WTC11 (cell line): ENCODE measurements around the gene SOAT2. TPM values are rescaled to one million over a fixed set of nuclear protein-coding genes. Genes with fewer than 3 reads are reported as not detected.
A peak's percentile ranks its signal among the peaks of the same experiment; 100 is the strongest.

ENCODE experiments used
- ATAC-seq: fragments of 200-7000 bp; cut with Tn5 transposase; 2 replicates; pipeline ENCODE4 v1.10.0; 2021; ENCODE audit warnings: mild to moderate bottlenecking, moderate library complexity
- CTCF ChIA-PET: fragments of 300-600 bp; sonication (Branson Sonifier 250); formaldehyde crosslinking; loops from one replicate; lab custom pipeline; 2021; ENCODE audit warnings: antibody characterized with exemption; lab: Charles Lee
- POLR2A ChIA-PET: fragments of 350-600 bp; sonication (Branson Sonifier 250); formaldehyde crosslinking; loops from one replicate; lab custom pipeline; 2021; ENCODE audit warnings: antibody characterized with exemption; lab: Charles Lee
- DNase-seq: peaks from one replicate; pipeline ENCODE4 v3.0.0; 2021; ENCODE audit warnings: low spot score
- H3K27ac Mint-ChIP-seq: 2 replicates; pipeline ENCODE4 v1.8.0; 2021; ENCODE audit warnings: mixed read lengths
- H3K27me3 Mint-ChIP-seq: 2 replicates; pipeline ENCODE4 v1.8.0; 2021; ENCODE audit warnings: low read depth, mild to moderate bottlenecking, moderate library complexity, mixed read lengths
- H3K36me3 Mint-ChIP-seq: 2 replicates; pipeline ENCODE4 v1.8.0; 2021; ENCODE audit warnings: mixed read lengths
- H3K4me1 Mint-ChIP-seq: 2 replicates; pipeline ENCODE4 v1.8.0; 2022; ENCODE audit warnings: mixed read lengths
- H3K4me3 Mint-ChIP-seq: 2 replicates; pipeline ENCODE4 v1.8.0; 2021; ENCODE audit warnings: mild to moderate bottlenecking, moderate library complexity, mixed read lengths
- H3K9me3 Mint-ChIP-seq: 2 replicates; pipeline ENCODE4 v1.8.0; 2021; ENCODE audit warnings: mixed read lengths
- CREB1 ChIP-seq: sonication (generic); formaldehyde crosslinking; IDR thresholded peaks from 2 replicates; pipeline ENCODE4 v1.8.0; 2023; ENCODE audit warnings: mild to moderate bottlenecking, missing genetic modification reagents
- CREM ChIP-seq: sonication (generic); formaldehyde crosslinking; IDR thresholded peaks from 2 replicates; pipeline ENCODE4 v1.8.1; 2022; ENCODE audit warnings: mild to moderate bottlenecking, missing genetic modification reagents, moderate library complexity
- ESRRA ChIP-seq: sonication (generic); formaldehyde crosslinking; IDR thresholded peaks from 2 replicates; pipeline ENCODE4 v1.8.1; 2022; ENCODE audit warnings: mild to moderate bottlenecking, missing genetic modification reagents, borderline replicate concordance
- JAZF1 ChIP-seq: fragments of 250-450 bp; sonication (Bioruptor Pico); IDR thresholded peaks from 2 replicates; pipeline ENCODE4 v1.9.0; 2021; ENCODE audit warnings: moderate library complexity, mild to moderate bottlenecking, inconsistent platforms
- KAT7 ChIP-seq: sonication (generic); formaldehyde crosslinking; IDR thresholded peaks from 2 replicates; pipeline ENCODE4 v1.8.1; 2023; ENCODE audit warnings: missing genetic modification reagents, mild to moderate bottlenecking, borderline replicate concordance
- NFATC4 ChIP-seq: fragments of 250-450 bp; sonication (Bioruptor Pico); IDR thresholded peaks from 2 replicates; pipeline ENCODE4 v1.9.0; 2021; ENCODE audit warnings: mild to moderate bottlenecking
- NFE2L1 ChIP-seq: sonication (generic); formaldehyde crosslinking; IDR thresholded peaks from 2 replicates; pipeline ENCODE4 v1.8.1; 2023; ENCODE audit warnings: missing genetic modification reagents
- NFYB ChIP-seq: sonication (generic); formaldehyde crosslinking; conservative IDR thresholded peaks from 2 replicates; pipeline ENCODE4 v1.8.0; 2022; ENCODE audit warnings: low read depth, missing genetic modification reagents
- NR1H2 ChIP-seq: sonication (generic); formaldehyde crosslinking; IDR thresholded peaks from 2 replicates; pipeline ENCODE4 v1.9.0; 2021; ENCODE audit warnings: mild to moderate bottlenecking, moderate library complexity, missing genetic modification reagents
- NR2C2 ChIP-seq: sonication (generic); formaldehyde crosslinking; IDR thresholded peaks from 2 replicates; pipeline ENCODE4 v1.8.0; 2022; ENCODE audit warnings: mild to moderate bottlenecking, missing genetic modification reagents
- RELA ChIP-seq: sonication (generic); formaldehyde crosslinking; IDR thresholded peaks from 2 replicates; pipeline ENCODE4 v1.8.1; 2022; ENCODE audit warnings: missing genetic modification reagents, mild to moderate bottlenecking, borderline replicate concordance
- SOX15 ChIP-seq: fragments of 250-450 bp; sonication (Bioruptor Pico); IDR thresholded peaks from 2 replicates; pipeline ENCODE4 v1.9.0; 2021; ENCODE audit warnings: mild to moderate bottlenecking
- SP1 ChIP-seq: sonication (generic); formaldehyde crosslinking; conservative IDR thresholded peaks from 2 replicates; pipeline ENCODE4 v1.8.1; 2022; ENCODE audit warnings: missing genetic modification reagents
- TP53 ChIP-seq: sonication (generic); formaldehyde crosslinking; IDR thresholded peaks from 2 replicates; pipeline ENCODE4 v1.8.1; 2023; ENCODE audit warnings: mild to moderate bottlenecking, missing genetic modification reagents
- ZNF263 ChIP-seq: sonication (generic); formaldehyde crosslinking; IDR thresholded peaks from 2 replicates; pipeline ENCODE4 v1.8.1; 2022; ENCODE audit warnings: low read depth, mild to moderate bottlenecking, moderate library complexity, missing genetic modification reagents
- ZNF423 ChIP-seq: fragments of 250-450 bp; sonication (Bioruptor Pico); IDR thresholded peaks from 2 replicates; pipeline ENCODE4 v2.1.2; 2022; ENCODE audit warnings: mild to moderate bottlenecking, moderate library complexity
- total RNA-seq: library from RNA; stranded (reverse); gene quantifications from 3 replicates; pipeline ENCODE4 v1.2.3, GENCODE V29; 2021
- TF ChIP-seq, protein P1 (sequence below): sonication (generic); formaldehyde crosslinking; IDR thresholded peaks from 2 replicates; pipeline ENCODE4 v1.8.1; 2023; ENCODE audit warnings: mild to moderate bottlenecking, missing genetic modification reagents
- TF ChIP-seq, protein P2 (sequence below): sonication (generic); formaldehyde crosslinking; IDR thresholded peaks from 2 replicates; pipeline ENCODE4 v1.8.1; 2022; ENCODE audit warnings: low read depth, missing genetic modification reagents, borderline replicate concordance
- TF ChIP-seq, protein P3 (sequence below): sonication (generic); formaldehyde crosslinking; IDR thresholded peaks from 2 replicates; pipeline ENCODE4 v1.8.1; 2022; ENCODE audit warnings: low read depth, mild to moderate bottlenecking, moderate library complexity, missing genetic modification reagents, borderline replicate concordance
- TF ChIP-seq, protein P4 (sequence below): sonication (generic); formaldehyde crosslinking; IDR thresholded peaks from 2 replicates; pipeline ENCODE4 v1.8.1; 2022; ENCODE audit warnings: mild to moderate bottlenecking, missing genetic modification reagents, moderate library complexity, borderline replicate concordance
- TF ChIP-seq, protein P5 (sequence below): fragments of 250-450 bp; sonication (Bioruptor Pico); IDR thresholded peaks from 2 replicates; pipeline ENCODE4 v1.9.0; 2021; ENCODE audit warnings: mild to moderate bottlenecking

Gene SOAT2
- total RNA-seq, 1 experiment from 2014 or later, result not detected

DNA sequence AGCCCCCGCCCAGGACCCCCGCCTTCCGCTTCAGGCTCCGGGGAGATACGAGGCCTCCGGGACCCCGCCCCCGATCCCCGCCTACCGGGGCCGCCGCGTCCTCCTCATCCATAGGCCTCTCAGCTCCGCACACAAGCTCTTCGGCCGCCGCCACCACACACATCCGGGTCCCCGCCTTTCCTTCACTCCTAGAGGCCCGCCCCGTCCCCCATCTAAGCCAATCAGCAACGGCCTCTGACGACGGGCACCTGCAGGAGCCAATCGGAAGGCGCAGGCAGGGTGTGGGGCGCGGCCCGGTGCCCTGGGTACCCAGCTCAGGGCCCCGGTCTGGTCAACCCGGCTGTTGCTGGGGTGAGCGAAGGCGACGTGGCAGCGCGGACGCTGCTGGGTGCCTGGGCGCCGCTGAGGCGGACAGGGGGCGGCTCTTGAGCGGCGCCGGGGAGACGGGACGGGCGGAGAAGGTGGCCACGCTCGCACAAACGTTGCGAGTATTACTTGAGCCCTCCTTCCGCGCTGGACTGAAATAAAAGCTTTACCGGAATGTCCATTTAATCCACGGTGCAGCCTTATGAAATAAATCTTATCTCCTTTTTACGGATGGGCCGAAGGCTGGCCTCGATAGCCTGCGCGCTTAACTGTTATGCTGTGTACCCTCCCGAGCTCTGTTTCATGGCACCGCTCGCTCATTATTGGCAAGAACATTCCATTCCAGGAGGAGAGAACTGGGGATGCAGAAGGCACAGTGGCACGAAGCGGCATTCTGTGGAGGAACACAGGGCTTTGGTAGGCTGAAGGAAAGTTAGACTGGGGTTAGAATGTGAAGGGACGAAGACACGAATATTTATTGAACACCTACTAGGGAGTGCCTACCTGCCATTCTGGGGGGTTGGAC lies 23.8 kb upstream of the SOAT2 start, which contains the start of gene SPRYD3 (continued):
- peak; percentile 36; the same call in 1 of the 2 replicates for TF ChIP-seq RELA (CRISPR knock-in tag)

DNA sequence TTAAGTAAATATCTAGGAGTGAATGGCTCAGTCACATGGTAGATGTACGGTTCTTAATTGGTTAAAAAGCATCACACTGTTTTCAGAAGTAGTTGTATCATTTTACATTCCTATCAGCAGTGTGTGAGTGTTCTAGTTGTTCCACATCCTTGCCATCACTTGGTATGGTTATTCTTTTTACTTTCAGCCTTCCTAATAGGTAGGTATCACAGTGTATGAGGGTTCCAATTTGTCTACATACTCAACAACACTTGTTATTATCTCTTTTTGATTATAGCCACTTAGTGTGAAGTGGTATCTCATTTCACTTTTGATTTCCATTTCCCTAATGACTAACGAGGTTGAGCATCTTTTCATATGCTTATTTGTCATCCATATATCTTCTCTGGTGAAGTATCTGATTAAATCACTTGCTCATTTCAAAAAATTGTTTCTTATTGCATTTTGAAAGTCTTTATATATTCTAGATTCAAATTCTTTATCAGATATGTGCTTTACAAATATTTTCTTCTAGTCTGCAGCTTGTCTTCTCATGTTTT lies 20.6 kb upstream of the SOAT2 start:
- CTCF ChIA-PET, result interaction anchor here (2.6 kb wide), 1 partner anchor 16 kb away, joined by 13 read pairs; the partner anchor contains the start of gene IGFBP6
- H3K4me3 Mint-ChIP-seq, result no peak overlapping the region
- POLR2A ChIA-PET, result no interaction called here
- no peaks in the 10 kb centered on the region for H3K36me3 Mint-ChIP-seq
- H3K27ac Mint-ChIP-seq, result no peak overlapping the region
- ATAC-seq, result no peak
- peaks cover 68% of the 10 kb centered on the region for H3K27me3 Mint-ChIP-seq
- peaks cover 9% of the 10 kb centered on the region for H3K4me1 Mint-ChIP-seq
- DNase-seq, result no peak
- no peak for TF ChIP-seq NFYB (CRISPR knock-in tag)
- no peak for TF ChIP-seq ZNF263
- TF ChIP-seq CREB1 (CRISPR knock-in tag), result no peak
- TF ChIP-seq JAZF1 (CRISPR knock-in tag), result no peak
- no peak for TF ChIP-seq TP53 (CRISPR knock-in tag)
- TF ChIP-seq SOX15 (CRISPR knock-in tag), result no peak
- TF ChIP-seq CREM, result no peak
- TF ChIP-seq NFATC4 (CRISPR knock-in tag), result no peak
- TF ChIP-seq, protein P1, sequence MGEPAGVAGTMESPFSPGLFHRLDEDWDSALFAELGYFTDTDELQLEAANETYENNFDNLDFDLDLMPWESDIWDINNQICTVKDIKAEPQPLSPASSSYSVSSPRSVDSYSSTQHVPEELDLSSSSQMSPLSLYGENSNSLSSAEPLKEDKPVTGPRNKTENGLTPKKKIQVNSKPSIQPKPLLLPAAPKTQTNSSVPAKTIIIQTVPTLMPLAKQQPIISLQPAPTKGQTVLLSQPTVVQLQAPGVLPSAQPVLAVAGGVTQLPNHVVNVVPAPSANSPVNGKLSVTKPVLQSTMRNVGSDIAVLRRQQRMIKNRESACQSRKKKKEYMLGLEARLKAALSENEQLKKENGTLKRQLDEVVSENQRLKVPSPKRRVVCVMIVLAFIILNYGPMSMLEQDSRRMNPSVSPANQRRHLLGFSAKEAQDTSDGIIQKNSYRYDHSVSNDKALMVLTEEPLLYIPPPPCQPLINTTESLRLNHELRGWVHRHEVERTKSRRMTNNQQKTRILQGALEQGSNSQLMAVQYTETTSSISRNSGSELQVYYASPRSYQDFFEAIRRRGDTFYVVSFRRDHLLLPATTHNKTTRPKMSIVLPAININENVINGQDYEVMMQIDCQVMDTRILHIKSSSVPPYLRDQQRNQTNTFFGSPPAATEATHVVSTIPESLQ (CRISPR knock-in tag), result no peak
- TF ChIP-seq, protein P2, sequence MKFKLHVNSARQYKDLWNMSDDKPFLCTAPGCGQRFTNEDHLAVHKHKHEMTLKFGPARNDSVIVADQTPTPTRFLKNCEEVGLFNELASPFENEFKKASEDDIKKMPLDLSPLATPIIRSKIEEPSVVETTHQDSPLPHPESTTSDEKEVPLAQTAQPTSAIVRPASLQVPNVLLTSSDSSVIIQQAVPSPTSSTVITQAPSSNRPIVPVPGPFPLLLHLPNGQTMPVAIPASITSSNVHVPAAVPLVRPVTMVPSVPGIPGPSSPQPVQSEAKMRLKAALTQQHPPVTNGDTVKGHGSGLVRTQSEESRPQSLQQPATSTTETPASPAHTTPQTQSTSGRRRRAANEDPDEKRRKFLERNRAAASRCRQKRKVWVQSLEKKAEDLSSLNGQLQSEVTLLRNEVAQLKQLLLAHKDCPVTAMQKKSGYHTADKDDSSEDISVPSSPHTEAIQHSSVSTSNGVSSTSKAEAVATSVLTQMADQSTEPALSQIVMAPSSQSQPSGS (CRISPR knock-in tag), result no peak
- no peak for TF ChIP-seq ZNF423 (CRISPR knock-in tag)
- no peak for TF ChIP-seq NR1H2 (CRISPR knock-in tag)
- no peak for TF ChIP-seq ESRRA (CRISPR knock-in tag)
- TF ChIP-seq, protein P3, sequence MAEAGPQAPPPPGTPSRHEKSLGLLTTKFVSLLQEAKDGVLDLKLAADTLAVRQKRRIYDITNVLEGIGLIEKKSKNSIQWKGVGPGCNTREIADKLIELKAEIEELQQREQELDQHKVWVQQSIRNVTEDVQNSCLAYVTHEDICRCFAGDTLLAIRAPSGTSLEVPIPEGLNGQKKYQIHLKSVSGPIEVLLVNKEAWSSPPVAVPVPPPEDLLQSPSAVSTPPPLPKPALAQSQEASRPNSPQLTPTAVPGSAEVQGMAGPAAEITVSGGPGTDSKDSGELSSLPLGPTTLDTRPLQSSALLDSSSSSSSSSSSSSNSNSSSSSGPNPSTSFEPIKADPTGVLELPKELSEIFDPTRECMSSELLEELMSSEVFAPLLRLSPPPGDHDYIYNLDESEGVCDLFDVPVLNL (CRISPR knock-in tag), result no peak
- TF ChIP-seq NR2C2, result no peak
- no peak for TF ChIP-seq KAT7 (CRISPR knock-in tag)
- TF ChIP-seq, protein P4, sequence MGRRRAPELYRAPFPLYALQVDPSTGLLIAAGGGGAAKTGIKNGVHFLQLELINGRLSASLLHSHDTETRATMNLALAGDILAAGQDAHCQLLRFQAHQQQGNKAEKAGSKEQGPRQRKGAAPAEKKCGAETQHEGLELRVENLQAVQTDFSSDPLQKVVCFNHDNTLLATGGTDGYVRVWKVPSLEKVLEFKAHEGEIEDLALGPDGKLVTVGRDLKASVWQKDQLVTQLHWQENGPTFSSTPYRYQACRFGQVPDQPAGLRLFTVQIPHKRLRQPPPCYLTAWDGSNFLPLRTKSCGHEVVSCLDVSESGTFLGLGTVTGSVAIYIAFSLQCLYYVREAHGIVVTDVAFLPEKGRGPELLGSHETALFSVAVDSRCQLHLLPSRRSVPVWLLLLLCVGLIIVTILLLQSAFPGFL (CRISPR knock-in tag), result no peak
- TF ChIP-seq SP1 (CRISPR knock-in tag), result no peak
- no peak for TF ChIP-seq NFE2L1 (CRISPR knock-in tag)
- TF ChIP-seq, protein P5, sequence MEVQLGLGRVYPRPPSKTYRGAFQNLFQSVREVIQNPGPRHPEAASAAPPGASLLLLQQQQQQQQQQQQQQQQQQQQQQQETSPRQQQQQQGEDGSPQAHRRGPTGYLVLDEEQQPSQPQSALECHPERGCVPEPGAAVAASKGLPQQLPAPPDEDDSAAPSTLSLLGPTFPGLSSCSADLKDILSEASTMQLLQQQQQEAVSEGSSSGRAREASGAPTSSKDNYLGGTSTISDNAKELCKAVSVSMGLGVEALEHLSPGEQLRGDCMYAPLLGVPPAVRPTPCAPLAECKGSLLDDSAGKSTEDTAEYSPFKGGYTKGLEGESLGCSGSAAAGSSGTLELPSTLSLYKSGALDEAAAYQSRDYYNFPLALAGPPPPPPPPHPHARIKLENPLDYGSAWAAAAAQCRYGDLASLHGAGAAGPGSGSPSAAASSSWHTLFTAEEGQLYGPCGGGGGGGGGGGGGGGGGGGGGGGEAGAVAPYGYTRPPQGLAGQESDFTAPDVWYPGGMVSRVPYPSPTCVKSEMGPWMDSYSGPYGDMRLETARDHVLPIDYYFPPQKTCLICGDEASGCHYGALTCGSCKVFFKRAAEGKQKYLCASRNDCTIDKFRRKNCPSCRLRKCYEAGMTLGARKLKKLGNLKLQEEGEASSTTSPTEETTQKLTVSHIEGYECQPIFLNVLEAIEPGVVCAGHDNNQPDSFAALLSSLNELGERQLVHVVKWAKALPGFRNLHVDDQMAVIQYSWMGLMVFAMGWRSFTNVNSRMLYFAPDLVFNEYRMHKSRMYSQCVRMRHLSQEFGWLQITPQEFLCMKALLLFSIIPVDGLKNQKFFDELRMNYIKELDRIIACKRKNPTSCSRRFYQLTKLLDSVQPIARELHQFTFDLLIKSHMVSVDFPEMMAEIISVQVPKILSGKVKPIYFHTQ (CRISPR knock-in tag), result no peak
- TF ChIP-seq, all 79 proteins: peak for 0
- no peaks in the 10 kb centered on the region for H3K9me3 Mint-ChIP-seq
